Measurements from ENCODE around the gene ZFYVE26.
"Not testable (repeated sequence)": the region's sequence is repeated elsewhere in the genome, so short reads cannot be mapped to it uniquely, and the experiment has no call there.

Gene ZFYVE26

GRCh38 chr14:67749341-67750084, 66.9 kb downstream of the ZFYVE26 start:
- no peak for DNase-seq (ENCODE audit: low read depth)

- no peak for DNase-seq (ENCODE audit: low read depth)
Observed at GRCh38 chr14:67748312-67748711, 68.1 kb downstream of the ZFYVE26 start.

- no peak for DNase-seq (ENCODE audit: low read depth)
Observed at GRCh38 chr14:67746927-67747326, 69.5 kb downstream of the ZFYVE26 start.

GRCh38 chr14:67744046-67744445, 72.3 kb downstream of the ZFYVE26 start:
- no peak for DNase-seq (ENCODE audit: low read depth)

GRCh38 chr14:67738740-67739504, 77.5 kb downstream of the ZFYVE26 start:
- no peak for DNase-seq (ENCODE audit: low read depth)

- DNase-seq (ENCODE audit: low read depth), result no peak
Observed at GRCh38 chr14:67736771-67737170, 79.6 kb downstream of the ZFYVE26 start.

- no peak for DNase-seq (ENCODE audit: low read depth)
Observed at GRCh38 chr14:67735336-67736147, 80.8 kb downstream of the ZFYVE26 start.

- no peak for DNase-seq (ENCODE audit: low read depth)
Observed at GRCh38 chr14:67734675-67735074, 81.7 kb downstream of the ZFYVE26 start.

- no peak for DNase-seq (ENCODE audit: low read depth)
Observed at GRCh38 chr14:67733616-67734015, 82.8 kb downstream of the ZFYVE26 start.

GRCh38 chr14:67729072-67729885, 87.1 kb downstream of the ZFYVE26 start:
- no peak for DNase-seq (ENCODE audit: low read depth)

GRCh38 chr14:67728258-67728657, 88.1 kb downstream of the ZFYVE26 start:
- no peak for DNase-seq (ENCODE audit: low read depth)

GRCh38 chr14:67727361-67727760, 89.0 kb downstream of the ZFYVE26 start:
- no peak for DNase-seq (ENCODE audit: low read depth)

GRCh38 chr14:67725171-67725570, 91.2 kb downstream of the ZFYVE26 start:
- no peak for DNase-seq (ENCODE audit: low read depth)

GRCh38 chr14:67722293-67722692, 94.1 kb downstream of the ZFYVE26 start:
- no peak for DNase-seq (ENCODE audit: low read depth)

GRCh38 chr14:67721875-67722274, 94.5 kb downstream of the ZFYVE26 start:
- DNase-seq (ENCODE audit: low read depth), result no peak

- DNase-seq (ENCODE audit: low read depth), result no peak
Observed at GRCh38 chr14:67719866-67720265, 96.5 kb downstream of the ZFYVE26 start.

GRCh38 chr14:67719385-67719784, 97.0 kb downstream of the ZFYVE26 start:
- DNase-seq (ENCODE audit: low read depth), result not testable (repeated sequence)

- no peak for DNase-seq (ENCODE audit: low read depth)
Observed at GRCh38 chr14:67718265-67718664, 98.1 kb downstream of the ZFYVE26 start.

GRCh38 chr14:67717048-67717447, 99.3 kb downstream of the ZFYVE26 start:
- no peak for DNase-seq (ENCODE audit: low read depth)

GRCh38 chr14:67710209-67710608, 106.2 kb downstream of the ZFYVE26 start:
- no peak for DNase-seq (ENCODE audit: low read depth)

- DNase-seq (ENCODE audit: low read depth), result not testable (repeated sequence)
Observed at GRCh38 chr14:67709796-67710195, 106.6 kb downstream of the ZFYVE26 start.

- not testable (repeated sequence) for DNase-seq (ENCODE audit: low read depth)
Observed at GRCh38 chr14:67709346-67709745, 107.0 kb downstream of the ZFYVE26 start.
